ENCODE results near the gene CNTLN.
"Not testable (repeated sequence)": the region's sequence is repeated elsewhere in the genome, so short reads cannot be mapped to it uniquely, and the experiment has no call there.

CNTLN gene

DNA sequence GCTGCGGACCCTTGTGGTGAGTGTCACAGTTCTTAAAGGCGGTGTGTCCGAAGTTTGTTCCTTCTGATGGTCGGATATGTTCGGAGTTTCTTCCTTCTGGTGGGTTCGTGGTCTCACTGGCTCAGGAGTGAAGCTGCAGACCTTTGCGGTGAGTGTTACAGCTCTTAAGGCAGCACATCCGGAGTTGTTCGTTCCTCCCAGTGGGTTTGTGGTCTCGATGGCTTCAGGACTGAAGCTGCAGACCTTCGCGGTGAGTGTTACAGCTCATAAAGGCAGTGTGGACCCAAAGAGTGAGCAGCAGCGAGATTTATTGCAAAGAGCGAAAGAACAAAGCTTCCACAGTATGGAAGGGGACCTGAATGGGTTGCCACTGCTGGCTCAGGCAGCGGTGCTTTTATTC lies 42.7 kb downstream of the CNTLN start:
- DNase-seq = not testable (repeated sequence)

DNA sequence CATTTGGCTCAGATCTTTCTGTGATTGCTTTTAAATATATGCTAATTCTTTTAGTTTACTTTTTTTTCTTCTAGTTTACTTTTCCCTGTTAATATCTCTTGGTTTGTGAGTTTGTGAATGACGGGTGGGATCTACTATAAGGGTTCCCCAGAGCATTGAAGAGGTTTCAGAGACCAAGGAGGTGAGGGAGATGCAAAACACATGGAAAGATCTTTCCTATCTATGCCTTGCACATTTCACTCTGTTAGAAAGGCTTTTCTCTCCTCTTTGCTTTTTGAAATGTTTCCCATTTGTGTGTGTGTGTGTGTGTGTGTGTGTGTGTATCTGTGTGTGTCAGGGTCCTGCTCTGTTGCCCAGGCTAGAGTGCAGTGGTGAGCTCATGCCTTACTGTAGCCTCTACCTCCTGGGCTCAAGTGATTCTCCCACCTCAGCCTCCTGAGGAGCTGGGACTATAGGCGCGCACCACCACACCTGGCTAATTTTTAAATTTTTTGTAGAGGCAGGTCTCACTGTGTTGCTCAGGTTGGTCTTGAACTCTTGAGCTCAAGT lies 50.7 kb downstream of the CNTLN start:
- DNase-seq = no peak

DNA sequence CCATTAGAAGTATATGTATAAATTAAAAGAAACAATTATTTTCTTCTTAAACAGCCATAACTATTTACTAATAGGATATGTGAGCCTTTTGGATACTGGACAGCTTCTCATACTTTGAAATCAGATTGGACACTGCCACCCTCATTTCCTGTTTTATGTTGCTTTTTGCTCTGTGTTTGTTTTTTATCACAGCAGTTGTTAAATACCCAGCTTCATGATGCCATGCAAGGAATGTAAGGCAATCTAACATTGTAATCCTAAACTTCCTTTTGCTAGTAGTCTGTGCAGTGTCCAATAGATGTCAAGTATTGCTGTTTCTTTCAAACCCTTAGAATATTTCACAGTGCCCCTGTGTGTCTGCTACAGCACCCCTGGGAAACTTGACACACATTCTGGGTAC lies 56.2 kb downstream of the CNTLN start:
- DNase-seq = no peak

DNA sequence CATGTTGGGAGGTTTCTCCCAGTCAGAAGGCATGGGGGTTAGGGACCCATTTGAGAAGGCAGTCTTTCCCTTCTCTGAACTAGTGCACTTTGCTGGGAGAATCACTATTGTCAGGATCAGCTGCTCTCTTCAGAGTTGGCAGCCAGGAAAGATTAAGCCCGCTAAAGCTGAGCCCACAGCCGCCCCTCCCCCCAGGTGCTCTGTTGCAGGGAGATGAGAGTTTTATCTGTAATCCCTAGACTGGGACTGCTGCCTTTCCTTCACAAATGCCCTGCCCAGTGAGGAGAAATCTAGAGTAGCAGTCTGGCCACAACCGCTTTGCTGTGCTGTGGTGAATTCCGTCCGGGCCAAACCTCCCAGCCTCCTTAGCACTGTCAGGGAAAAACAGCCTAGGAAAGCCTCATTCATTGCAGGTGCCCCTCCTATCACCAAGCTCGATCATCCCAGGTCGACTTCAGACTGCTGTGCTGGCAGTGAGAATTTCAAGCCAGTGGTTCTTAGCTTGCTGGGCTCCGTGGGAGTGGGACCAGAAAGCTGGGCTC lies 69.8 kb downstream of the CNTLN start:
- no peak for DNase-seq

DNA sequence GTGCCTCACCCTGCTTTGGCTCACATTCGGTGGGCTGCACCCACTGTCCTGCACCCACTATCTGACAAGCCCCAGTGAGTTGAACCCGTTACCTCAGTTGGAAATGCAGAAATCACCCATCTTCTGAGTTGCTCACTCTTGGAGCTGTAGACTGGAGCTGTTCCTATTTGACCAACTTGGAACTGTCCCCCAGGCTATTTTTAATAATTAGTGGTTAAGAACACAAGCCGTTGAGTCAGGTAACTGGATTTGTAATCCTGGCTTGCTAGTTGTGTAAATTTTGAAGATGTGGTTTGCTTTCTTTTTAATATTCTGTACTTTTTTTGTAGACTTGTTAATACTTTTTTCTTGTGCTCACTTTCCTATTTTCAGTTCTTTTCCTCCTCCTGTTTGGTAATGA lies 81.2 kb downstream of the CNTLN start:
- DNase-seq = no peak

DNA sequence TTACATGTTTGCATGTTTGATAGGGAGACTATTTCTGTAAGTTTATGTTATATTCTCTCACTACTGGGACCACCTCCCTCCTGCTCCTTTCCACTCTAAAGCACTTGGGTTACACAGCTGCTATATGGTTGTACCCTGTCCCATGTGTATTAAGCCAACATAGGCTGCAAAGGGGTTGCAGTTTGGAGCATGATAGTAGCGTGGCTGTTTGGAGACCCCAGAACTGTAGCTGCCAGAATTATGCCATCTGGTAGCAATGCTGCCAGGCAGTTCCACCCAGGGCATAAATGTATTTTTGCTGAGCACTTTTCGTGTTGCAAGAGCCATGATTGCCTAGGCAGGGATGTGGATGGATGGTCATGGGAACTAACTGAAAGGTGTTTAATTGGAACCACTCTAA lies 81.8 kb downstream of the CNTLN start:
- DNase-seq = no peak

DNA sequence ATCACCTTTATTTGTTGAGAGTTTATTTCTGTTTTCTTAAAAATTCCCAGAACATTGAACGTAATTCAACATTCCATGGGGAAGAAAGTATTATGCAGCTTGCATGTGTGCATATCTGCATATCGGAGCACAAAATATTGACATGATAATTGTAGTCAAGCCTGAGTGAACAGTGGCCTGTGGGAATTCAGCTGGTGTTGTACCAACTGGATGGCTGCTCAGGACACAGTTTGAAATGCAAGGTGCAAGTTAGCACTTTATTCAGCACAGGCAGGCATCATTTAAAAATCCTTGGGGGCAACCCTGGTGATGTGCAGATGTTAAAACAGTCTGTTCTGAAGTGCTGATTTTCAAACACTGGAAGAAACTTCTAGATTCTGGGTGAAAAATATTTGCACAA lies 82.4 kb downstream of the CNTLN start:
- no peak for DNase-seq

DNA sequence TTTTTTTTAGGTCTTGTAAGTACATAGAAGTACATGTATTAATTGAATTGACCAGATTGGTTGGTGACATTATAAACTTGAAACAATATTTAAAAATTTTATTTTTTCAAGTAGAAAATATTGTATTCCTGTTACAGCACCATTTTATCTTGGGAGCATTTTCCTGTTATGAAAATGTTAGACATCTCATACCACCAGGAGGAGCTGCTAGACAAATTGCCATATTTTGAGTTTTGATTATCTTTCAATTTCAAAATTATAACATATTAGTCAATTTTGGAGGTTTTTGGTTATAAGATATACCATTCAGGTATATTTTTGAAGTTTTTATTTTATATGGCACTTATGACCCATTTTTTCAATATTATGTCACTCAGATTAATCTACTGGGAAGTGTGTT lies 84.4 kb downstream of the CNTLN start:
- no peak for DNase-seq

DNA sequence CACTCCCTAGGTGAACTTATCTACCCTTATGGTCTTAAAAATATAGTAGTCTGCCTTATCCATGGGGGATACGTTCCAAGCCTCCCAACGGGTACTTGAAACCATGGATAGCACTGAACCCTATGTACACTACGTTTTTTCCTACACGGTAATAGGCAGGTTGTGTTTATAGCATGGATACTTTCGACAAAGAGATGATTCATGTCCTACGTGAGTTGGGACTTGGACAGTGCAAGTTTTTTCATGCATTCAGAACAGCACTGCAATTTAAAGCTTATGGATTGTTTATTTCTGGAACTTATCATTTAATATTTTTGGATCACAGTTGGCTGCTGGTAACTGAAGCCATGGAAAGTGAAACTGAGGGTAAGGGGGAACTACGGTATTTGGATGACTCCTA lies 88.1 kb downstream of the CNTLN start:
- DNase-seq = no peak

DNA sequence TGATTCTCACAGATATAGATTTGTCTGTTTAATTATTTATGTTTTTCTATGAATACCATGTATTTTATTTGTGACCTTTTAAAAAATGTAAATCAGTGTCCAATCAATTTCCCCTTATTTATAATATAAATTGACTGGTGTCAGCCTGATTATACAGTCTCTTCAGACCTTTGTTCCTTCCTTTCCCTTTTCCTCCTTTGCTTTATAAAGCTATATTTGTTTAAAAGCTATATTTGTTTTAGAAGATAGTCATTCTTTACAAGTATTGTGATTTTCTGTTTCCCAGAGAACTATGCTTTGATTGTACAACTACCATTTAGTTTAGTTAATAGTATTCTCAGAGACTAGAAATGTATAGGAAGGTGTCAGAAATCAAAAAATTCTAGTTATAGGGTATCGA lies 90.6 kb downstream of the CNTLN start:
- DNase-seq = no peak

DNA sequence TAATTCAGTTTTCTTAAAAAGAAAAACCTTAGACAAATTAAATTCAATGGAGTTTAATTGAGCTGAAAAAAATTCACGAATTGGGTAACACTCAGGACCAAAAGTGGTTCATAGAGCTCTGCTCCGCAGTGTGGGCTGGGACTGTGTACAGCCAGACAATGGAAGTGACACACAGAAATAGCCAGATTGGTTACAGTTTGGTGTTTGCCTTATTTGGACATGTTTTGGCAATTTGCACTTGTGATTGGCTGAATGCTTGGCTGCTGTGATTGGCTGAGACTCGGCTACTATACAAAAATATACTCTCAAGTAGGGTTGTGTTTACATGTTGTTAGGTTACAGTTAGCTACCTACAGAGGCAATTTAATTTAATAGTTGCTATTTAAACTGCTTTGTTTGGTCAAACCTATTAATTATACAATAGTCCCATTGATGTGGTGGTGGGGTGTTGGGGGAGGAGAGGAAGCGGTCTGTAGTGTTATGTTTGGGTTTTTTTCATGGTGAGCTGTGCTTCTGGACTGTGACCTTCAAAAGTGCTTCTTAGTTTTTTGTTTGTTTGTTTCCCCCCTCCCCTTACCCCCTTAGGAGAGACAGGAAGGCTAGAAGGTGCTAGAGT lies 95.2 kb downstream of the CNTLN start:
- DNase-seq = no peak

DNA sequence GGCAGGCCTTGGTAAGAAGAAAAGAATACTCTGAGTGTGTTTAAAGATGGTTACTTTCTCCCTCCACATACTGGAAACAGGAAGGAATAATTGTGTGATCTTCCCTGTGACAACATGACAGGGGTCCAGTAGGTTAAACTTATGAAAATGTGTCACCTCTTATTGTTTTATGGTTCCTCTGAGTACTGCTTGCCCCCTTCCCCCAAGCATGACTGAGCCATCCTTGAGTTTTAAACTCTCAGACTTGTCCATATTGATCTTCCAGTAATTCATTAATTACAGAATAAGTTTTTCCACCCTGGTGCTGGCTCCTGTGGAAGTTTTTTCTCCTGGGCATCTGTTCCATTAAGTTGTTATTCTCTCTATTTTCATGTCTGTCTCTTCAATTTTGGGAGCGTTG lies 95.8 kb downstream of the CNTLN start:
- no peak for DNase-seq

DNA sequence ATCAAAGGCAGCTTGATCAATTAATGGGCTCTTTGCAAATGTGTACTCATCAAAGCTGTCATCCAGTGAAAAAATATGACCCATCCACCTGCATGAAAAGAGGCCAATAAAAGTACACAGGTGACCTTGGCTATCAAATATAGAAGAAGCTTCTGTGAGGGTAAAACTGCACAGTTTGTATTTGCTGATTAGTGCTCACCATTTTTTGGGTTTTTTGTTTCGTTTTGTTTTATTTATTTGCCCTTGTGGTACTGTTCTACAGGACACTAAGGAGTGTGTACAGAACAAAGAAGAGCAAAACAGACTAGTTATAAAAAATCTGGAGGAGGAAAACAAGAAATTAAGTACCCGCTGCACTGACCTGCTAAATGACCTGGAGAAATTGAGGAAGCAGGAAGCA lies 101.3 kb downstream of the CNTLN start:
- DNase-seq = no peak

DNA sequence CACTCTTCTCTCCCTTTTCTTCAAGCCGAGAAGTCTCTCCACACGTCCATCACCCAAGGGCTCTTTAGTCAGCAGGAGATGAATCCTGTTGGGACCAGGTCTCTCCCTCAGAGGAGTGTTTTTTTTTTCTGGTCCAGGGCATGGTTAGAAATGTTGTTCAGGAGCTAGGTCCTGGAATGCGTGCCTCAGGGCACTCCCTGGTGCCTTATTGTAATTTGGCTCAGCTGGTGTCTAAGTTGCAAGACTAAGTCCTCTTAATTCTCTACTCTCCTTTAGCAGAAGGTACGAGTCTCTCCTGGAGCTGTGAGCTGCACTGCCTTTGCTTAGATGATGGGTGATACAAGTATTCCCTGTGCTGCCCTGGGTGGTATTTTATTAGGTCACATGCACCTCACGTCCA lies 111.9 kb downstream of the CNTLN start:
- DNase-seq = no peak

DNA sequence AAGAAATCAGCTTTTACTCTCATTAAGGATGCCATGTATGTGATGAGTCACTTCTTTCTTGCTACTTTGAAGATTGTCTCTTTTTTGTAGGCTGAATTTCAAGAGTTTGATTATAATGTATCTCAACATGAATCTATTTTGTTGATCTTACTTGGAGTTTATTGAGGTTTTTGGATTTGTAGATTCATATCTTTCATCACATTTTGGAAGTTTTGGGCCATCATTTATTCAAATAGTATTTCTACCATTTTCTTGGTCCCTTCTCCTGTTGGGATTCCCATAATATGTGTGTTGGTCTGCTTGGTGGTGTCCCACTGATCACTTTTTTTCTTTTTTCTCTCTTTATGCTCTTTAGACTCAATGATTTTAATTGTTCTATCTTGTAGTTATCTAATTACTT lies 116.3 kb downstream of the CNTLN start:
- no peak for DNase-seq

DNA sequence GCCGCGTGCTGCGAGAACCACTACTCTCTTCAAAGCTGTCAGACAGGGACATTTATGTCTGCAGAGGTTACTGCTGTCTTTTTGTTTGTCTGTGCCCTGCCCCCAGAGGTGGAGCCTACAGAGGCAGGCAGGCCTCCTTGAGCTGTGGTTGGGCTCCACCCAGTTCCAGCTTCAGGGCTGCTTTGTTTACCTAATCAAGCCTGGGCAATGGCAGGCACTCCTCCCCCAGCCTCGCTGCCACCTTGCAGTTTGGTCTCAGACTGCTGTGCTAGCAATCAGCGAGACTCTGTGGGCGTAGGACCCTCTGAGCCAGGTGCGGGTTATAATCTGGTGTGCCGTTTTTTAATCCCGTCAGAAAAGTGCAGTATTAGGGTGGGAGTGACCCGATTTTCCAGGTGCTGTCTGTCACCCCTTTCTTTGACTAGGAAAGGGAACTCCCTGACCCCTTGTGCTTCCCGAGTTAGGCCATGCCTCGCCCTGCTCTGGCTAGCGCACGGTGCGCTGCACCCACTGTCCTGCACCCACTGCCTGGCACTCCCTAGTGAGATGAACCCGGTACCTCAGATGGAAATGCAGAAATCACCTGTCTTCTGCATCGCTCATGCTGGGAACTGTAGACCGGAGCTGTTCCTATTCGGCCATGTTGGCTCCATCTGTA lies 133.8 kb downstream of the CNTLN start:
- DNase-seq = not testable (repeated sequence)

DNA sequence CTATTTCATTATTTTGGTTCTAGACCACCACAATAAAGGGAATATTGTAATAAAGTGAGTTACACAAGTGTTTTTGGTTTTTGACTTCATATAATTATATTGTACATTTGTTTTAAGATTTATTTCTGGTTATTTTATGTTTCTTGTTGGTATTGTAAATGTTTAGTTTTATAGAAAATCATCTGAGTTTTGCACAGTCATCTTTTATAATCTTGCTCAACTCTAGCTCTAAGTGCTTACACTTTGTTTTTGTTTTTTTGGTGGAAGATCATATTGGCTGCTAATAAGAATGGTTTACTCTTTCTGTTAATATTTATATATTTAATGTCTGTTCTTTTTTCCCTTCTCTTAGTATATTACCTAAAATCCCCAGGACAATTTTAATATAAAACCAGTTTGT lies 135.0 kb downstream of the CNTLN start:
- no peak for DNase-seq

DNA sequence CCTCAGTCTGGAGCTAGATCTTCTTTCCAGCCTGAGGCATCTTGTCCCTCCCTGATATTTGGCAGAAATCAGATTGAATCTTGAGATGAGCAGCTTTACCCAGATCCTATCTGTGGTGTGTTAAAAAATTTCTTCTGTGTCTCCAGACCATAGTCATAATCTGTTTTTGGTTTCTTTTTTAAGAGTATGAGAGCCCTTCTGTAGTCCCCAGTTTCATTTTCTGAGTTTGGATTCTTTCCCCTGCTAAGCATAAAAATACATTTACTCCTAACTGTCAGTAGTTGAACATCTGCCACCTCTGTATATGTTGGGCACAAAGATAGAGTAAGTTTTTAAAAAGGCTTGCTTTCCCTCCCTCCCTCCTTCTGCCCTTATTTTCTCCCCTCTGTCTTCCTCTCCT lies 137.7 kb downstream of the CNTLN start:
- no peak for DNase-seq

DNA sequence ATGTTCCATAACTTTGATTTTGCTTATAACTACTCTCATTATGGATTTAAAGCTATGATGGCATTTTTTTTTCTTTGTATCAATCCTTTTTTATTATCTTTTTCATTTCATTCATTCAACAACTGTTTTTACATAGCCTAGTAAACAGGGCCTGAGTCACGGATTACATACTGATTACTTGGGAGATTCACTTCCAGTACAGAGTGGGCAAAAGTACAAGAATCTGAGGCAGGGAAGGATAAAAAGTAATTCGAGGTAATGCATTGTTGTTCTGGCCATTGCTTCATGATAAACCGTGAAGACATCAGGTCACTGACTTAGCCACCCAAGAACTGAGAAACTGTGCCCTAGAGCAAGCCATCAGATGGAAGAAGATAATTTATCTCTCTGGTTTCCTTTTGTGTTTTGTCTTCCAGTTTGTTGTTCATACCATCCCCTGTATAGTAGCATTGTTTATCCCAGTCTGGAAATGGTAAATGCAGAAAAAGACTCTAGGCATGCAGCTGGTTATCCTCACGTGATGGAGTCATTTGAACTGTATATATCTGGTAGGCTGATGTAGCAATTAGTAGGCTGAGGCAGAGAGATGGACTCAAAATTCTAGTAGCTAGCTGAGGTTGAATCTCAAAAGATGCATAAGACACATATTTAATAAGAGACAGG lies 145.6 kb downstream of the CNTLN start:
- no peak for DNase-seq

DNA sequence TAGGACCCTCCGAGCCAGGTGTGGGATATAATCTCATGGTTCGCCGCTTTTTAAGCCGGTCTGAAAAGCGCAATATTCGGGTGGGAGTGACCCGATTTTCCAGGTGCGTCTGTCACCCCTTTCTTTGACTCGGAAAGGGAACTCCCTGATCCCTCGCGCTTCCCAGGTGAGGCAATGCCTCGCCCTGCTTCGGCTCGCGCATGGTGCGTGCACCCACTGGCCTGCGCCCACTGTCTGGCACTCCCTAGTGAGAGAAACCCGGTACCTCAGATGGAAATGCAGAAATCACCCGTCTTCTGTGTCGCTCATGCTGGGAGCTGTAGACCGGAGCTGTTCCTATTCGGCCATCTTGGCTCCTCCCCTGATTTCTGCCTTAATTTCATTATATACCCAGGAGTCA lies 155.8 kb downstream of the CNTLN start:
- DNase-seq = not testable (repeated sequence)

DNA sequence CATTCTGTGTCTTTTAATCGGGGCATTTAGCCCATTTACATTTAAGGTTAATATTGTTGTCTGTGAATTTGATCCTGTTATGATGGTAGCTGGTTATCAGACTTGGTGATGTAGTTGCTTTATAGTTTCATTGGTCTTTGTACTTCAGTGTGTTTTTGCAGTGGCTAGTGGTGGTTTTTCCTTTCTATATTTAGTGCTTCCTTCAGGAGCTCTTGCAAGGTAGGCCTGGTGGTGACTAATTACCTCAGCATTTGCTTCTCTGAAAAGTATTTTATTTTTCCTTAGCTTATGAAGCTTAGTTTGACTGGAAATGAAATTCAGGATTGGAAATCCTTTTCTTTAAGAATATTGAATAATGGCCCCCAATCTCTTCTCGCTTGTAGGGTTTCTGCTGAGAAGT lies 156.9 kb downstream of the CNTLN start:
- no peak for DNase-seq

DNA sequence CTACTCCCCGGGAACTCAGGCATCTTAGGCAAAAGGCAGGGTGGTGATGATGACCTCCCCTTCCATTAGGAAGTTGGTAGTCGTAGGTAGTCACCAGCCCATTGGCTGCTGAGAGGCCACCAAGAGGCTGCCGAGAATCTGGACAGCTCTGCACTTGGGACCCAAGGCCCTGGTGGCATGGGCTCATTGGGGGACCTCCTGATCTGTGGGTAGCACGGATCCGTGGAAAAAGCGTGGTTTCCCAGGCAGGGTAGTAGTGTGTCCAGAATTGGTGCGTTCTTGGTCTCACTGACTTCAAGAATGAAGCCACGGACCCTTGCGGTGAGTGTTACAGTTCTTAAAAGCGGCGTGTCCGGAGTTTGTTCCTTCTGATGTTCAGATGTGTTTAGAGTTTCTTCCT lies 158.8 kb downstream of the CNTLN start:
- DNase-seq = no peak

DNA sequence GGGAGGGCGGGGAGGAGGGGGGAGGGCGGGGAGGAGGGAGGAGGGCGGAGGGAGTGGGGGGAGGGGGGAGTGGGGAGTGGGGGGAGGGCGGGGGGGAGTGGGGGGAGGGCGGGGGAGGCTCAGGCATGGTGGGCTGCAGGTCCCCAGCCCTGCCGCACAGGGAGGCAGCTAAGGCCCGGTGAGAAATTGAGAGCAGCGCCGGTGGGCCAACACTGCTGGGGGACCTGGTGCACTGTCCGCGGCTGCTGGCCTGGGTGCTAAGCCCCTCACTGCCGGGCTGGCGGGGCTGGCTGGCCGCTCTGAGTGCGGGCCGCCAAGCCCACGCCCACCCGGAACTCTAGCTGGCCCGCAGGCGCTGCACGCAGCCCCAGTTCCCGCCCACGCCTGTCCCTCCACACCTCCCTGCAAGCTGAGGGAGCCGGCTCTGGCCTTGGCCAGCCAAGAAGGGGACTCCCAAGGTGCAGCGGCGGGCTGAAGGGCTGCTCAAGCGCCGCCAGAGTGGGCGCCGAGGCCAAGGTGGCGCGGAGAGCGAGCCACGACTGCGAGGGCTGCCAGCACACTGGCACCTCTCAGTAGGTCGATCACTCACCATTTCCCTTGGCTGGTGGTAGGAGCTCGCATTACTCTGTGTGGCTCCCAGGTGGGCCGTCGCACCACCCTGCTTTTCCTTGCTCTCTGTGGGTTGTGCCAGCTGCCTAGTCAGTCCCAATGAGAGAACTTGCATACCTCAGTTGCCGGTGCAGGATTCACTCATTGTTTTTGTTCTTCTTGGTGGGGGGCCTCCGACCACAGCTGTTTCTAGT lies 160.2 kb downstream of the CNTLN start:
- DNase-seq = no peak

Measured in T-helper 2 cell (primary cell).